K562 (cell line): ENCODE data around the gene IRF2BP1. TPM values are rescaled to one million over a fixed set of nuclear protein-coding genes. Genes with fewer than 3 reads are reported as not detected.

Experiments
- DACH1 ChIP-seq: fragments of 450-650 bp; IDR thresholded peaks from 2 replicates; pipeline ENCODE4 v1.6.1; 2018; ENCODE audit not compliant: partially characterized antibody
- HEY1 ChIP-seq: fragments of 250-450 bp; sonication (Bioruptor Pico); IDR thresholded peaks from 2 replicates; pipeline ENCODE4 v1.5.0; 2020; ENCODE audit warnings: mild to moderate bottlenecking, moderate library complexity, borderline replicate concordance
- HNRNPL ChIP-seq: fragments of 200-400 bp; formaldehyde crosslinking; IDR thresholded peaks from 2 replicates; pipeline ENCODE4 v1.6.1; 2017; ENCODE audit warnings: low read depth, mild to moderate bottlenecking, low read length
- SMARCE1 ChIP-seq: fragments of 450-650 bp; IDR thresholded peaks from 2 replicates; pipeline ENCODE4 v1.7.1; 2016; ENCODE audit warnings: mild to moderate bottlenecking
- TSHZ1 ChIP-seq: fragments of 250-450 bp; sonication (Bioruptor Pico); IDR thresholded peaks from 2 replicates; pipeline ENCODE4 v1.4.0; 2020; ENCODE audit warnings: mild to moderate bottlenecking, moderate library complexity
- ZFP36 ChIP-seq: fragments of 150-350 bp; IDR thresholded peaks from 2 replicates; pipeline ENCODE4 v1.6.1; 2018; ENCODE audit warnings: low read length, low read depth; ENCODE audit not compliant: partially characterized antibody
- ZNF134 ChIP-seq: fragments of 250-450 bp; sonication (Bioruptor Pico); conservative IDR thresholded peaks from 2 replicates; pipeline ENCODE4 v1.4.0; 2020
- ZNF146 ChIP-seq: IDR thresholded peaks from one replicate; pipeline ENCODE4 v1.6.1; 2018; ENCODE audit warnings: missing compliant biosample characterization; ENCODE audit not compliant: unreplicated experiment
- ZNF232 ChIP-seq: sonication (generic); formaldehyde crosslinking; IDR thresholded peaks from 2 replicates; pipeline ENCODE4 v1.8.0; 2022; ENCODE audit warnings: mild to moderate bottlenecking, missing genetic modification reagents
- ZNF449 ChIP-seq: fragments of 250-450 bp; sonication (Bioruptor Pico); IDR thresholded peaks from 2 replicates; pipeline ENCODE4 v1.8.0; 2022; ENCODE audit warnings: moderate library complexity, mild to moderate bottlenecking, inconsistent platforms
- polyA plus RNA-seq, 8 experiments: library from polyadenylated mRNA; depleted of rRNA in 4 of 8; stranded (reverse) in 5 of 8; unstranded in 3 of 8; fragments of >200 nt; fragmentation: Nextera tagmentation in 2 of 8; fragmentation: Illumina TruSeq in 1 of 8; extraction: Ambion mirVana in 2 of 8; extraction: Trizol in 1 of 8; gene quantifications; 2 replicates each; pipeline versions ENCODE4 v1.2.1 to v1.2.3, GENCODE V29; 2011 to 2014; ENCODE audit warnings: inconsistent platforms in 1 of 8, missing spikeins in 1 of 8
- total RNA-seq, 7 experiments: library from RNA; depleted of rRNA in 6 of 7; stranded (reverse); fragments of >200 nt in 6 of 7; fragmentation: Illumina TruSeq in 2 of 7; extraction: Trizol in 2 of 7; gene quantifications; 2 replicates each; pipeline versions ENCODE4 v1.2.1 to v1.2.3, GENCODE V29; 2011 to 2021; ENCODE audit warnings: low replicate concordance in 1 of 7
- TF ChIP-seq, protein P1 (sequence below): fragments of 450-650 bp; formaldehyde crosslinking; IDR thresholded peaks from 2 replicates; pipeline ENCODE4 v1.4.0; 2020; ENCODE audit warnings: mild to moderate bottlenecking
- TF ChIP-seq, protein P2 (sequence below): IDR thresholded peaks from 2 replicates; pipeline ENCODE4 v1.6.1; 2011; ENCODE audit warnings: borderline replicate concordance, low read depth, mild to moderate bottlenecking, moderate library complexity, low read length; ENCODE audit not compliant: insufficient read depth, poor library complexity, severe bottlenecking
- TF ChIP-seq, protein P3 (sequence below): fragments of 450-650 bp; formaldehyde crosslinking; IDR thresholded peaks from 2 replicates; pipeline ENCODE4 v1.4.0; 2020; ENCODE audit warnings: mild to moderate bottlenecking, moderate library complexity

IRF2BP1 gene
- total and polyA plus RNA-seq, 9 of the 15 experiments (the other 6 are each of a cell fraction or from before 2014, with no cell fraction given), result 0.61 to 35.9 (median 3.5) TPM

- TF ChIP-seq TSHZ1 (CRISPR knock-in tag) (no peak), ZNF134 (no peak), ZNF146 (CRISPR knock-in tag) (no peak), HEY1 (CRISPR knock-in tag) (no peak), DACH1 (no peak), HNRNPL (no peak), SMARCE1 (peak; percentile 34; the same call in 1 of the 2 replicates), ZNF449 (peak; percentile 96; the same call in 1 of the 2 replicates), ZNF232 (CRISPR knock-in tag) (no peak), ZFP36 (no peak)
- TF ChIP-seq, protein P1, sequence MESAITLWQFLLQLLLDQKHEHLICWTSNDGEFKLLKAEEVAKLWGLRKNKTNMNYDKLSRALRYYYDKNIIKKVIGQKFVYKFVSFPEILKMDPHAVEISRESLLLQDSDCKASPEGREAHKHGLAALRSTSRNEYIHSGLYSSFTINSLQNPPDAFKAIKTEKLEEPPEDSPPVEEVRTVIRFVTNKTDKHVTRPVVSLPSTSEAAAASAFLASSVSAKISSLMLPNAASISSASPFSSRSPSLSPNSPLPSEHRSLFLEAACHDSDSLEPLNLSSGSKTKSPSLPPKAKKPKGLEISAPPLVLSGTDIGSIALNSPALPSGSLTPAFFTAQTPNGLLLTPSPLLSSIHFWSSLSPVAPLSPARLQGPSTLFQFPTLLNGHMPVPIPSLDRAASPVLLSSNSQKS (CRISPR knock-in tag), result no peak
- TF ChIP-seq, protein P2, sequence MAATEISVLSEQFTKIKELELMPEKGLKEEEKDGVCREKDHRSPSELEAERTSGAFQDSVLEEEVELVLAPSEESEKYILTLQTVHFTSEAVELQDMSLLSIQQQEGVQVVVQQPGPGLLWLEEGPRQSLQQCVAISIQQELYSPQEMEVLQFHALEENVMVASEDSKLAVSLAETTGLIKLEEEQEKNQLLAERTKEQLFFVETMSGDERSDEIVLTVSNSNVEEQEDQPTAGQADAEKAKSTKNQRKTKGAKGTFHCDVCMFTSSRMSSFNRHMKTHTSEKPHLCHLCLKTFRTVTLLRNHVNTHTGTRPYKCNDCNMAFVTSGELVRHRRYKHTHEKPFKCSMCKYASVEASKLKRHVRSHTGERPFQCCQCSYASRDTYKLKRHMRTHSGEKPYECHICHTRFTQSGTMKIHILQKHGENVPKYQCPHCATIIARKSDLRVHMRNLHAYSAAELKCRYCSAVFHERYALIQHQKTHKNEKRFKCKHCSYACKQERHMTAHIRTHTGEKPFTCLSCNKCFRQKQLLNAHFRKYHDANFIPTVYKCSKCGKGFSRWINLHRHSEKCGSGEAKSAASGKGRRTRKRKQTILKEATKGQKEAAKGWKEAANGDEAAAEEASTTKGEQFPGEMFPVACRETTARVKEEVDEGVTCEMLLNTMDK, result no peak
- TF ChIP-seq, protein P3, sequence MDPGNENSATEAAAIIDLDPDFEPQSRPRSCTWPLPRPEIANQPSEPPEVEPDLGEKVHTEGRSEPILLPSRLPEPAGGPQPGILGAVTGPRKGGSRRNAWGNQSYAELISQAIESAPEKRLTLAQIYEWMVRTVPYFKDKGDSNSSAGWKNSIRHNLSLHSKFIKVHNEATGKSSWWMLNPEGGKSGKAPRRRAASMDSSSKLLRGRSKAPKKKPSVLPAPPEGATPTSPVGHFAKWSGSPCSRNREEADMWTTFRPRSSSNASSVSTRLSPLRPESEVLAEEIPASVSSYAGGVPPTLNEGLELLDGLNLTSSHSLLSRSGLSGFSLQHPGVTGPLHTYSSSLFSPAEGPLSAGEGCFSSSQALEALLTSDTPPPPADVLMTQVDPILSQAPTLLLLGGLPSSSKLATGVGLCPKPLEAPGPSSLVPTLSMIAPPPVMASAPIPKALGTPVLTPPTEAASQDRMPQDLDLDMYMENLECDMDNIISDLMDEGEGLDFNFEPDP (CRISPR knock-in tag), result no peak
Measured at GRCh38 chr19:45901912-45902650, 16.1 kb upstream of the IRF2BP1 start, which contains the start of gene MYPOP (continued).
